ENCODE data around the gene SLIT3.

Gene SLIT3

DNA sequence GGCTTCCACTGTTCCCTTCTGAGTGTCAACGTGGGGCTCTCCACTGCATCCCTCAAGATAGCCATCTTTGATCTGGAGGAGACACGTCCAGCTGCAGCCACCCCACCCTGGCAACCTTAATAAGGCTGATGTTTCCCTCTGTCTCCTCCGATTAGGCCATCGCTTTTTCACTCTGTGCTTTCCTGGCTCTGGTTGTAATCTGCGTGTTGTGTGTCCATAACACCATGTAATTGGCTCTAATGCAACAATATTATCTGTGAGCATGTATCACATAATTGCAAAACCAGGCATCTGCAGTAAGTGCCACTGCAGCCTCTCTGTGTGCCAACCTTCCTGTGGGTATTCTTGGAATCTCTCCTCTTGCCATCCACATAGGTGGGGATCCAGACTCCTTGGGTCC lies 471.9 kb downstream of the SLIT3 start:
- no peak for DNase-seq (ENCODE audit: low read depth)

DNA sequence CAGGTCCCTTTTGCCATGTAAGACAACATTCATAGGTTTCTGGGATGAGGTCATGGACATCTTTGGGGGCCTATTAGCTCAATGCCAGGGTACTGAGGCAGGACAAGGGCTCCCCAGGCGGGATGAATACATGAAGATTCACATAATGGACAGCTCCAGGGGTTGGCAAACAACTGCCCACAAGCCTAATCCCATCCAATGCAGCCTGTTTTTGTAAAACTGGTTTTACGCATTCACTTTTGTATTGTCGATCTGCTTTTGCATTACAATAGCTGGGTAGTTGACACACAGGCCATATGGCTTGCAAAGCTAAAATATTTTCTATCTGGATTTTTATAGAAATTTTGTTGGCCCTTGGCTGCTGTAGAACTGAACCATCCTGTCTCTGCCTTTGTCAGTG lies 473.3 kb downstream of the SLIT3 start:
- no peak for DNase-seq (ENCODE audit: low read depth)

DNA sequence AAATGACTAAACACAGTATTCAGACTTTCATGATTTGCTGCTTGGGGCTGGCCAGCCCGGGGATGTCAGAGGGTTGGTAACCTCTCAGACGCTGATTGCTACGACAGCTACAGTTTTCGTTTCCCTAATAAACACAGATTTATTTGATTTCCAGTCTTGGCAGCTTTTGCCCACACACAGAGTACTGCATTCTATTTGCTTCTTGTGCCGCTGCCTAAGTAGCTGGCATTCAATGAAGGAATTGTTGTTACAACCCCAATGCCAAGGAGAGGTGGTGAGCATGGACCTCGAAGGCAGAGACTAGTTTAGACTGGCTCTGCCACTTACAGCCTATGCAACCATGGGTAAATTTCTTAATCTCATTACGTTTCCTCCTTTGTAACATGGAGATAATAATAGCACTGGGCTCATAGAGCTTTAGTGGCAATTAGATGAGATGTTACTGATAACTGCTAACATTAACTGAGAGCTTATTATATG lies 474.7 kb downstream of the SLIT3 start:
- no peak for DNase-seq (ENCODE audit: low read depth)

DNA sequence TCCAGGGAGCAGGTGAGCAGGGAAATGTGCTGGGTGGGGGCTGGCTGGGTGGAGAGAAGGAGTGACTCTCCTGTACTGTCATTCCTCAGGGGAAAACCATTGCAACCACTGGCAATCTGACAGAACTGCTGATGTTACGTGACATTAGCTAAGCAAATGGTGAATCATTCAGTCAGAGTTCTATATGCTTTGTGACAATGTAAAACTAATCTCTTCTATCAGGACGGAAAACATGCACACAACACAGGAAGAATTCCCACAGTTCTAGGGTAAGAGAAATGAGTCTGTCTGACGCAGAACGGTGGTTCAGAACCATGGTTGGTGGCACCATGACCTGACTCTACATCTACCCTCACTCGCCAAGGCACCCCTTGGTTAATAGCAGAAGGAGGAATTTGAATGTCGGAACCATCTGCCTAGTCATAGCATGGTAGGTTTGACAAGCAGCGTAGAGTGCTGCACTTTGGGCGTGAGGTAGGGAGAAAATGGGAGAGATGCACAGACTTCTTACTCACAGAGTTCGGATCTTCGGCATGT lies 478.1 kb downstream of the SLIT3 start:
- DNase-seq (ENCODE audit: low read depth), result no peak

DNA sequence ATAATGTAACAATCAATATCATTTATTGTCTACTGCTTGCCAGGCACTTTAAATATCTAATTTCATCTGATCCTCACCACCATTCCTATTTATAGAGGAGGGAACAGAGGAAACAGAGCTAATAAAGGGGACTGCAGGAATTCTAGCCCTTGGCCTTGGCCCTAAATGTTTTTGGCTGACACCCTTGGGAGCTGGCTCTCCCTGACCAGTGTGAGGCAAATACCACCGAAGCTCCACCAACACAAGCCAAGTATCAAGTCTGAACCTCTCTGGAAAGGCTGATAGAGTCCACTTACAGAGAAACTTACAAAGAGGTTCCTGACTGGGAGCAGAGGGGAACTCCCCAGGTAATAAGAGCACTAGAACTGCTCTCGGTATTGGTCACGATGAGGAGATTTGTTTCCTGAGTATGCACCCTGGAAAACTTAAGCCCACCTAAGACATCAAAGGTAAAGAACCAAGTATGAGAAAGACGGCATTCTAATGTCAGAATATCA lies 478.6 kb downstream of the SLIT3 start:
- no peak for DNase-seq (ENCODE audit: low read depth)

DNA sequence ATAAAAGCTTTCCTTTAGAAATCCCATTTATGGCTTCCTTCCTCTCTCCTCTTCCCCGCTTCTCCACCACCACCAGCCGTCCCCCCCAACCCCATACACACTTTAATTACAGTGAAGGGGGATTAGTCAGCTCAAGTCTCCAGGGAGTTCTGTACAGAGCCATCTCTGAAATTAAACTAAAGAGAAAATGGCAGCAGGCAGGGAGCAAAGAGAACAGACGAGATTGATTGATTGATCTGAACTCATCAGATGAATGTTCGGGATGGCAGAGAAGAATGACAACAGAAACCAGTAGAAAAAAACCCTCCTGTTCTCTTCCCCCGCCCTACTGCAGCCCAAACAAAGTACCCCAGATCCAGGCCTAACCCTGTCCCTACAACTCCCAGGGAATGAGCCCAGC lies 480.1 kb downstream of the SLIT3 start:
- DNase-seq (ENCODE audit: low read depth), result no peak

DNA sequence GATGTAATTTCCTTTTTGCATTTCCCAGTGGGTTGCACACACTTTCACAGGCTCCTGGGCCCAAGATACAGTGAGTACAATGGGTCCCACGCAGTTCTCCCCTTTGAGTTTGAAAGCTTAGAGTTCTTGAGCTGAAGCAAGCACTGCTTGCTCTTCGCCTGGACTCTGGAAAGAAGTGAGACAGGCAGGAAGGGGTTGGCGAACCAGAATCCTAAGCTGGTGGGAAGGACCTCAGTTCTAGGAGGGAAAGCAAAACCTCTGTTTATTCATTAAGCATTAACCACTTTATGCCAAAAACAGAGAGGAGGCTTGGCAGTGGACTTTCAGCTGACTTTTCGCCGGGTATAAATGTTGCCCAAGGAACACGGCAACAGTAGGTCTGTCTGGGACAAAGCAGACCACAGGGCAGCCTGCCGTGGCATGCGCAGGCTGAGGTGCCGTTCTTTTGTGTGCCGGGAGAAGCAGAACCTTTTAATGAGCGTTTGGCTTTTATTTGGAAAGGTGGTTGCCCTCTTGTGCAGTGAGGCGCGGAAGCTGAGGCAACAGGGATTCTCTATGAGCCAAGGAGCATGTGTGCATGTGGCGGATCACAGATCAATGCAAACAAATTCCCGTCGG lies 481.8 kb downstream of the SLIT3 start:
- no peak for DNase-seq (ENCODE audit: low read depth)

DNA sequence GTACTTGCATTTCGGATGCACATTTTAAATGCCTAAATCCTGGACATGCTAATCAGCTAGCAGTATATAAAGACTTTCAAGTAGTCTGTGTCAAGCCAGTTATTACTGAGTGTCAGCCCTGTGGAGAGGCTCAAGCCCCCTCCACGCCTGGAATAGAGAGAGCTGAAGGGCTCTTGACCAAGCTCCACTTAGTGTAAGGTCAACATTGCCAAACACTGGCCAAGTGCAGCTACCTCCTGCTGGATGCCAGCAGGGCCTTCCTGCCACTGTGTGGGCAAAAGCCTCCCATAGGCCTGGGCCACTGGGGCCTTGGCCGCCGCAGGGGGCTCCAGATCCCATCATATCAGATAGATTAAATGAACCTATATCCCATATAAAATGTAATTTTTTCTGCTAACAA lies 482.4 kb downstream of the SLIT3 start:
- no peak for DNase-seq (ENCODE audit: low read depth)

DNA sequence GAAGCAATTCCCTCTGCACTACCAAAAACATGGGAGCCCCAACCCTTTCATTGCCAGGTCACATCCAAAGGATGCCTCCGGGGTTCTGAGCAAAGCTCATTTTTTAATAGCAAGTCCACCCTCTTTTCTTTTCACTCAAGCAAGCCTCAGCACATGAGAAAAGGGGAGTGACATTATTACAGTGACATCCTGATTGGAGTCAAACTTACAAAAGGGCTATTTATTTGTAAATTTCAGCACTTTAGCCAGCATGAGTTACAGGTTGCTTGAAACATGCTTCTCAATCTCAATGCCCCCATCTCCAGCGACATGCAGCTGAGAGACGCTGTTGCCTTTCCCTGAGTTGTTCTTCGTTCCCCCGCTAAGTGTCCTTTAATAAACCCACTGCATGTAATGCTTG lies 483.3 kb downstream of the SLIT3 start:
- no peak for DNase-seq (ENCODE audit: low read depth)

DNA sequence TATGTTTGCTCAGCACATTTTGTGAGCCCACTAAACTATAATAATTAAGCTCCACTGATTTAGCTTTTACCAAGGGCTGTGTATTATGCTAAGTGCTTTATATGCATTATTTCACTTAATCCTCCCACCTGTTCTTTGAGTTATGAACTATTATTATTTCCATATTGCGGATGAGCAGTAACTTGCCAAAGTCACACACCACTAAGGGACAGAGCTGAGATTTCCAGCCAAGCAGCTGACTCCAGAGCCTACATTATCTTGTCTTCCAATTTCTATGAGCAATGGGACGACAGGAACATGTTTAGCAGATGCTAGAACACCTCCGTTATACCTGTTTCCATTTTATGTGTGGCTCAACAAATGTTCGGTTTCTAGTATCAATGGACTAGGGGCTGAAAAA lies 484.3 kb downstream of the SLIT3 start:
- DNase-seq (ENCODE audit: low read depth), result no peak

DNA sequence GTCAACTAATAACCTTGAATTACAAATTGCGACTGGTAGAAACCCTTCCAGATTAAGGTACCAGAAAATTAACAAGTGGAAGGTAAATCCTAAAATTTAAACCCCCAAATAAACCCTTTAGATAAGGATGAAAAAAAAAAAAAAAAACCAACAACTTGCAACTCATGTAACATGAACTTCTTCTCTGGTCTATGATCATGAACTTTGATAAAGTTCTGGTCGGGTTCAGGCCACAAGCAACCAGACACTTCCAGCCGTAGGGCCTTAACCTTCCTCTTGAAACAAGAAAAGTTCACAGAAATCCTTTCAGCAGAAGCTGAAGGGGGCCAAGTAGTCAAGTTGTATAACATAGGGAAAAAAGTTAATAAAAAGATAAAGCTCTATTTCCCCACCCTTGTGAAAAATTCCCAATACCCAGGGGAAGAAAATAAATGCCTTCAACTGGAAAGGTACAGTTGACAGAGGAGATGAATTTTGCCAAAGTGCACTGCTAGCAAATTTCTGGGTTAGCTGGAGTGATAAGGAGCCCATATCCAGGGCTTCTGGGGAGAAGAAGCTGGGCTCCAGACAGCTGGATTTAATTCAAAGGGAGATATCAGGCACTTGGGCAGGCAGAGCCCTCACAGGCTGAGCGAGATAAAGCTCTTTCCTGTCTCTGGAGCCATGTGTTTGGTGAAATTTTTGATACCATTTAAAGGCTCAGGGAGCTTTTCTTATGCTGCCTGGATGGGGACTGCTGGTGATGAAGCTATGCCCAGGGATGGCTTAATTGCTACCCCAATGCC lies 487.6 kb downstream of the SLIT3 start:
- no peak for DNase-seq (ENCODE audit: low read depth)

DNA sequence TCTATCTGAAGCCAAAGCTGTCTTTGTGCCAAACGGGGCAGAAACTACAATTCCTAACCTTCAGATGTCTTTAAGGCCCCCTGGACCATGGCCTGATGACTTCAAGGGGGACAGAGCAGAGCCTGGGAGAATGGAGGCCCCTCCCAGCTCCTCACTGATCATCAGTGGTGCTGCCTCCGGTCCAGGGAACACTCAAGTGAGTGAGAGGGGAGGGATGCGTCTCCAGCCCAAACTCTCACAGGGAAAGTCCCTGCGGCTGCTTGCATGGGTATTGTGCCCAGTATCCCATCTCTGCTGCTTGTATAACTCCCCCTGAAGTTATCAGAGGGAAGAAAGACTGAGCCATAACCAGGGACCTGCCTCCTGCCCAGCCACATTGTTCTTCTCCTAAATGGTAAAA lies 490.3 kb downstream of the SLIT3 start:
- no peak for DNase-seq (ENCODE audit: low read depth)

DNA sequence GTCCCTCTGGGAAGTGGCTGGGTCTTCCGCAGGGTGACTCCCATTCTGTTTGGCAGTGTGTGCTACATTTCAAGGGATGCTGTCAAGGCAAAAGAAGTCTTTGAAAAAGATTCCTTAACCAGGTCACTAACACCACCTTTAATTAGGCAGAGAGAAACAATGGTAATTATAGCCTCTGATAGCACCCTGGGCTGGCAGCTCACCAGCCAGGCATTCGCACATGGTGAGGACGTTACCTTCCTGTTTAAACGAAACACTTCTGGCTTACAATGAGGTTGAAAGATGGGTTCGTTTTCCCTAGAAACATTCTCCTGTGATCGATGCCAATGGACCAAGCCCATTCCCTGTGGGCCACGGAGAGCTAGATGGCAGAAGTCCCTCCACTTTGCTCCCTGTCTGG lies 491.7 kb downstream of the SLIT3 start:
- no peak for DNase-seq (ENCODE audit: low read depth)

DNA sequence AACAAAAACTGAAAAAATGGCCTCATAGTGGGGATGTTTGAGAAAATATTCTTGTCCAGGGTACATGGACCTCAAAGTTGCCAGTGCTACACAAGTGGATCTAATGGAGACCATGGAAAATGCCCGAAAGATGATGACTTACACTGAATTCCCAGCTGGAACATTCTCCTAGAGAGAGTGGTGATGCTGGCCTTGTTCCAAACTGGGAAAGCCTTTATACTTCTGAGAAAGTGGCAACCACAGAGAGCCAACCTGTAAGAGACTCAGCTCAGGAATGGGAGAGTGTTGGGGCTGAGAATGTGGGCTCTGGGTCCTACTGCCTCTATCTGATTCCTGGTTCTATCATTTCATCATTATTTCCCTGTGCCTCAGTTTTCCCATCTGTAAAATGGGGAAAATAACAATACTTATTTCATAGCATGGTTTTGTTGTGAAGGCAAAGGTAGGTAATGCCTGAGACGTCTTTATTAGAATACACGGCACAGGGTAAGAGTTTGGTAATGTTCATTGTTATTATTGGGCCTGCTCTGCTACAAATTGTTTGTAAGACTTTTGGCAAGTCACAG lies 492.8 kb downstream of the SLIT3 start:
- no peak for DNase-seq (ENCODE audit: low read depth)

DNA sequence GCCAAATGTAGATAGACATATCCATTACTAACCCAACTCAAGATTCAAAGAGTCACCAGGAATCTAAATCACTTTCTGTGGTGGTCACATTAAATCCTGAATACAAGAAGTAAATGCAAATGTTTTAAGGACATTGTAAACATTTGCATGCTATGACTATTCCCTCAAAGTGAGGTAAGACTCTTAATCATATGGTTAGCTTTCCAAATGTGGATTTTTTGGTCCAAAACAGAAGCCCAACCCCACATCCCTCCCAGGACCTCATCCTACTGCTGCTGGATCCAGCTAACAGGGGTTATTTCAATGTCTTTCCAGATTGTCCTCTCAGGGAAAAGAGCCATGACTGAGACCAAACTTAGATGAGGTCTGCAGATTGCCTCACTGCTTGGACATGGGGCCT lies 493.7 kb downstream of the SLIT3 start:
- no peak for DNase-seq (ENCODE audit: low read depth)

DNA sequence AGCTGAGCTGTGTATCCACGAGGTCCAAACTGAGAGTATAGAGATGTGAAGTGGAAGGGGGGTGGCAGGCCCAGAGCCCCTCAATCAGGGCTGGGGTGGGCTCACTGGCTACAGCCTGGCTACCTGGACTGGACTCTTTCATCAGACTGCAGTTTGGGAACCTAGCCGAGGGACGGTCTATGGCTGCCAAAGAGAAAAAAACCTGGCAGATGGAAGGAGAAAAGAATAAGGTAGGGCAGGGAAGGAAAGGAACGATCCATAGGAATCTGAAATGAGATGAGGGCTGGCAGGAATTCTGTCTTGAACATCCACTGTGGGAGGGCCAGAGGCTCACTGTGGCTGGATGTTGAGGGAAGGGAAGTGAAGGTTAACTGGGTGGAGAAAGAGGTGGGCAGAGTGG lies 497.4 kb downstream of the SLIT3 start:
- DNase-seq (ENCODE audit: low read depth), result no peak

DNA sequence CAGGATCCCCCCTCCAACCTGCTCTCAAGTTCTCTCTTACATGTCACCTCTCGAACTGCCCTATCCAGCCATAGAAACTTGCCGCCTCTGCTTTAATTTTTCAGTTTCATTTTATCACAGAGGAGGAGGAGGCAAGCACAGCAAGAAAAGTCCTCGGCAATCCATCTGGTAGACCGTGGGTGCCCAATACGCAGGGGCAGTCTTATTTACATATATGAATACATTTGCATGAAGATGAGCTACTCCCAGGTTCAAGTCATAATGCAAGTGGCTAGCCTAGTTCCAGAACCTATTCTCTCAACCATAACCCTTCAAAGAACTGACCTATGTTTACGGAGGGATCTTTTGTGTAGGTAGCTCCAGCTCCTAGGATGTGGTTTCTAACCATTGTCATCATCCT lies 498.6 kb downstream of the SLIT3 start:
- DNase-seq (ENCODE audit: low read depth), result no peak

DNA sequence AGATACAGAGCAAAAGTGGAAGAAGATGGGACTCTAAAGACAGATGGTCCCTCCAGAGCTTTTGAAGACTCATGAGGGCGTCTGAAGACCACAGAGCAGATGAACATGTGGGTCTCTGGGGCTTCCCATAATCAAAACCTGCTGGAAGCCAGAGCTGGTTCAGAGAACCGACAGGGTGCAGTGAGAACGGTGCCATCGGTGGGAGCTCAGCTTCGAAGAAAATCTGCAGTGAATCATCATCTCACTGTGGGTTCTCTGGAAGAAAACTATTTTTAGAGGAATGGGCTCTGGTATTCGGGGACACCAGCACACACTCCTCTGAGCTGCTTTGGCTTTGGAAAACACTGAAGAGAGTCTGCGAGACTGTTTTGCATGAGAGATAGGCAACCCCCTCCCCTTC lies 499.4 kb downstream of the SLIT3 start:
- no peak for DNase-seq (ENCODE audit: low read depth)

DNA sequence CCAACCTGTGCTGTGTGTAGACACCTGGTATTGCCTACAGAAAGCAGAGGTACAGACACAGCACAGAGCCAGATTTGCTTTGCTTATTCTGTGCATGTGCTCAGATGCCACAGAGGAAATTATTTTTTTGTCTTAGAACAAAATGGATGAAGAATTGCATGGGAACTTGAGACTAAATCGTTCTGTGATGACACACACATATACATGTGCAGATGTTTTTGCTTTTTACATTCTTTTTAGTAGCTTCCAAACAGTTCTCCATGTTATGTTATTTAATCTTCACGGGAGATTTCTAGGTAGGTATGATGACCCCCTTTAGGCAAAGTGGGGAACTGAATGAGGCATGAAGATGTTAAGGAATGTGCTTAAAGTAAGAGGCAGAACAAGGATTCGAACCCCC lies 500.2 kb downstream of the SLIT3 start:
- DNase-seq (ENCODE audit: low read depth), result no peak

DNA sequence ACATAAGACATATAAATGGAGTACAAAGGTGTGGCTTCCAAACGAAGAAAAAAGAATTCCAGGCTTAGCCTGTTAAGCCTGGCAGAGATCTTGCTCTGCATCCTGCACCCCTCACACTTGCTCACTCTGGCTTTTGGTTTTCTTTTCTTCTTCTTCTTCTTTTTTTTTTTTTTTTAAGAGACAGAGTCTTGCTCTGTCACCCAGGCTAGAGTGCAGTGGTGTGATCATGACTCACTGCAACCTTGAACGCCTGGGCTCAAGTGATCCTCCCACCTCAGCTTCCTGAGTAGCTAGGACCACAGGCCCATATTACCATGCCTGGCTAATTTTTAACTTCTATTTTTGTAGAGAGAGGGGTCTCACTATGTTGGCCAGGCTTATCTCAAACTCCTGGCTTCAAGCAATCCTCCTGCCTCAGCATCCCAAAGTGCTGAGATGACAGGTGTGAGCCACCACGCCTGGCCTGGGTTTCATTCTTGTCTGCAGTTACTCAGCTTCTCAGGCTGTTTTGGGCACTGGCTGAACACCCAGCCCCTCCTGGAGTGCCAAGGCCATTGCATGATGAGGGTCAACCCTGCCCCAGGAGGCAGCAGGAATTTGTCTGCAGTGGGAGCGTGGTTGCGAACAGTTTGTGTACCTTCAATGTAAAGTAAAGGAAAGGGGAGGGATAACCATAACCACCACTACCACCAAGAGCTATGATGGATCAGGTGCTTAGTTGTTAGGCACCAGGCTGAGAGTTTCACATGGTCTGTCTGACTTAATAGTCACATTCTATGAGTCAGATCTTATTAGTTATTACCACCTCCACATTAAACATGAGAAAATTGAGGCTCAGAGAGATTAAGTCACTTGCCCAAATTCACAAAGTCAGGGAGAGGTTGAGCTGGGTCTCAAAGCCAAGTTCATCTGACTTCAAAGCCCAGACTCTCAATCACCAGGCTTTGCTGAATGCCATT lies 502.6 kb downstream of the SLIT3 start:
- DNase-seq (ENCODE audit: low read depth), result no peak

DNA sequence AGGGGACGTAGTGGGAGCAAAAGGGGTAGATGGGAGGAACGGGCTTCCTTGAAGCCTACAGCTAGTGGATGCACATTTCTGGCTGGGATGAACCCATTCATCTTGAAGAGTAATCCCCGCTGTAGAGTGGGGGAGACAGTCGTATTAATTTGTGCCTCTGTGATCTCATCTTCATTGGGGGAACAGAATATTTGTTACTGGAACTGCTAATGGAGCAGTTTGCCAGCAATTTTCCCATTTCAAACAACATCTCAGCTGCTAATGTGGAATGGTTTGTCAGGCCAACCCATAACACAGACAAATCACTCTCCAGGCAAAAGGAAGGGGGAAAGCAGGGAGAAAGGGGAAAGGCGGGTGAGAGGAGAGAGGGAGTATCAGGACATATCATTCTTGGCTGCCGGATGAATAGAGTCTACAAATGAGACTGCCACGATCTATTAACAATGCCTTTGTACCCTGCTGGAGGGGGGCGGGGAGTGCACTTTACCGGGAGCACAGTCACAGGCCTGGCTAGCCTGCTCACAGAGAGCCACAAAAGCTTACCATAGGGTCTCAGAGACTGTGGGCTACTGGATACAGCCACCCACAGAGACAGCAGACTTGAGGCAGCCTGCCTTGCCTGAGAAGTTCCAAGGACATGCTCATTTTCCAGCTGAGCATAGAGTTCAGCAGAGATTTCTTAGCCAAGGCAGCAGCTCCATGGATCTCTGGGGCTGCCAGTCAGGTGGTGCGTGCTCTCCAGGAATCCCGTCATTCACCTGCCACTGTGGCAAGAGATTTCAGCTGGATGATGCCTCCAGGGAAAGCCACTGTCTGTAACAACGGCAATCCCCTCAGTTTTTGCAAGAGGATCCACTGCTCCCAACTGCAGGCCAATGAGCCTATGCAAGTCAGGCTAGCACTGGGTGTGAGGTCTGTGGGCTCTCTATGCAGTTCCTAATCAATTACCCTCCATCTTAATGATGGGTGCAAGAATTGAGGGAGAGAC lies 504.1 kb downstream of the SLIT3 start:
- no peak for DNase-seq (ENCODE audit: low read depth)
